H1 (cell line): ENCODE data around the gene ROM1. TPM values are rescaled to one million over a fixed set of nuclear protein-coding genes. Genes with fewer than 3 reads are reported as not detected.

ENCODE experiments used
- CTCF ChIA-PET: fragments of 300-600 bp; sonication (Branson Sonifier 250); formaldehyde crosslinking; loops from one replicate; lab custom pipeline; 2021; ENCODE audit not compliant: partially characterized antibody; lab: Charles Lee
- POLR2A ChIA-PET: fragments of 300-600 bp; sonication (Branson Sonifier 250); formaldehyde crosslinking; loops from one replicate; lab custom pipeline; 2021; ENCODE audit warnings: inconsistent platforms; ENCODE audit not compliant: partially characterized antibody; lab: Charles Lee
- DNase-seq, 2 experiments: peaks; one replicate each; pipeline versions ENCODE4 v3.0.0 to v3.0.0-alpha.2; 2010 to 2022; ENCODE audit warnings: low spot score in 2 of 2, low read depth in 1 of 2, mixed read lengths in 1 of 2
- FAIRE-seq: peaks from 2 replicates; lab custom pipeline; 2011; peaks lifted over from hg19 to GRCh38; lab: Jason Lieb, UNC
- H2AFZ ChIP-seq: 2 replicates; pipeline ENCODE4 v1.8.1; 2012; ENCODE audit warnings: low read length, inconsistent platforms
- H2AK5ac ChIP-seq: 2 replicates; pipeline ENCODE4 v1.6.1; 2013; ENCODE audit warnings: low read depth, low read length
- H2BK120ac ChIP-seq: replicated peaks from 2 replicates; pipeline ENCODE3; 2013; ENCODE audit warnings: low read depth, low read length, inconsistent platforms
- H2BK12ac ChIP-seq: 2 replicates; pipeline ENCODE4 v1.6.1; 2013; ENCODE audit warnings: low read depth, low read length
- H2BK15ac ChIP-seq: 2 replicates; pipeline ENCODE4 v1.6.1; 2013; ENCODE audit warnings: low read length
- H2BK20ac ChIP-seq: 2 replicates; pipeline ENCODE4 v1.6.1; 2013; ENCODE audit warnings: low read length
- H2BK5ac ChIP-seq: 2 replicates; pipeline ENCODE4 v1.6.1; 2013; ENCODE audit warnings: low read depth, low read length
- H3K14ac ChIP-seq: 2 replicates; pipeline ENCODE4 v1.6.1; 2013; ENCODE audit warnings: inconsistent platforms; ENCODE audit not compliant: insufficient read length
- H3K18ac ChIP-seq: 2 replicates; pipeline ENCODE4 v1.6.1; 2013; ENCODE audit warnings: low read length; ENCODE audit errors: extremely low read depth
- H3K23ac ChIP-seq: 2 replicates; pipeline ENCODE4 v1.6.1; 2013; ENCODE audit warnings: inconsistent platforms; ENCODE audit not compliant: insufficient read length
- H3K23me2 ChIP-seq: 2 replicates; pipeline ENCODE4 v1.6.1; 2013; ENCODE audit warnings: low read depth, low read length
- H3K27ac ChIP-seq: 2 replicates; pipeline ENCODE4 v1.6.1; 2011; ENCODE audit warnings: low read depth, low read length, inconsistent platforms
- H3K27me3 ChIP-seq, 4 experiments: replicated peaks in 1 of 4; 1 replicate in 1 of 4; 2 replicates in 3 of 4; pipeline versions ENCODE4 v1.6.1 to v1.8.1; 2011 to 2013; ENCODE audit warnings: low read length in 3 of 4, mild to moderate bottlenecking in 3 of 4, inconsistent platforms in 2 of 4, mixed read lengths in 2 of 4, moderate library complexity in 1 of 4; ENCODE audit not compliant: control insufficient read depth in 3 of 4, insufficient read depth in 3 of 4; ENCODE audit errors: extremely low read depth in 1 of 4
- H3K36me3 ChIP-seq, 4 experiments: 2 replicates each; pipeline versions ENCODE4 v1.6.1 to v1.8.1; 2011 to 2013; ENCODE audit warnings: mild to moderate bottlenecking in 4 of 4, low read length in 3 of 4, moderate library complexity in 2 of 4, control low read depth in 1 of 4, inconsistent platforms in 1 of 4; ENCODE audit not compliant: insufficient read depth in 4 of 4, control insufficient read depth in 2 of 4
- H3K4ac ChIP-seq: replicated peaks from 2 replicates; pipeline ENCODE3; 2013; ENCODE audit warnings: low read length, low read depth, mixed read lengths, inconsistent platforms; ENCODE audit not compliant: insufficient read length
- H3K4me1 ChIP-seq, 4 experiments: replicated peaks in 1 of 4; 1 replicate in 1 of 4; 2 replicates in 3 of 4; pipeline versions ENCODE4 v1.6.1 to v1.8.1; 2011 to 2013; ENCODE audit warnings: low read length in 3 of 4, inconsistent platforms in 2 of 4, mixed read lengths in 1 of 4; ENCODE audit not compliant: insufficient read depth in 4 of 4, control insufficient read depth in 3 of 4
- H3K4me2 ChIP-seq, 2 experiments: 2 replicates each; pipeline versions ENCODE4 v1.6.1 to v1.8.1; 2011 to 2013; ENCODE audit warnings: low read depth in 2 of 2, low read length in 2 of 2, control low read depth in 1 of 2, inconsistent platforms in 1 of 2, mild to moderate bottlenecking in 1 of 2; ENCODE audit not compliant: insufficient read depth in 1 of 2
- H3K4me3 ChIP-seq, 4 experiments: fragments of 200-600, 300-600 bp in 1 of 4; sonication (generic), shearing (Covaris generic), sonication (Bioruptor Twin) in 1 of 4; 2 replicates each; pipeline versions ENCODE4 v1.5.1 to v1.8.1; 2011 to 2016; ENCODE audit warnings: low read length in 4 of 4, low read depth in 3 of 4, control low read depth in 2 of 4, inconsistent platforms in 2 of 4, mild to moderate bottlenecking in 2 of 4, mixed read lengths in 1 of 4, moderate library complexity in 1 of 4; ENCODE audit not compliant: insufficient read depth in 2 of 4; ENCODE audit errors: extremely low read depth in 1 of 4
- H3K56ac ChIP-seq: replicated peaks from 2 replicates; pipeline ENCODE3; 2013; ENCODE audit warnings: low read depth, mild to moderate bottlenecking, mixed read lengths, low read length, inconsistent platforms; ENCODE audit not compliant: insufficient read length
- H3K79me1 ChIP-seq: 2 replicates; pipeline ENCODE4 v1.6.1; 2013; ENCODE audit warnings: low read depth, low read length, control low read depth
- H3K79me2 ChIP-seq, 2 experiments: 2 replicates each; pipeline versions ENCODE4 v1.6.1 to v1.8.1; 2012 to 2013; ENCODE audit warnings: low read length in 2 of 2, mild to moderate bottlenecking in 2 of 2, inconsistent platforms in 1 of 2; ENCODE audit not compliant: insufficient read depth in 2 of 2, control insufficient read depth in 1 of 2
- H3K9ac ChIP-seq, 4 experiments: replicated peaks in 1 of 4; 1 replicate in 1 of 4; 2 replicates in 3 of 4; pipeline versions ENCODE4 v1.6.1 to v1.8.1; 2011 to 2013; ENCODE audit warnings: low read depth in 3 of 4, low read length in 3 of 4, control low read depth in 2 of 4, mild to moderate bottlenecking in 2 of 4, moderate library complexity in 2 of 4, inconsistent platforms in 1 of 4; ENCODE audit errors: extremely low read depth in 1 of 4
- H3K9me3 ChIP-seq, 2 experiments: 2 replicates each; pipeline versions ENCODE4 v1.6.1 to v1.8.1; 2012 to 2013; ENCODE audit warnings: mild to moderate bottlenecking in 2 of 2, moderate library complexity in 2 of 2, control low read depth in 1 of 2, inconsistent platforms in 1 of 2, low read depth in 1 of 2, low read length in 1 of 2, mixed read lengths in 1 of 2; ENCODE audit not compliant: insufficient read depth in 2 of 2
- H4K20me1 ChIP-seq, 2 experiments: replicated peaks in 1 of 2; 2 replicates each; pipeline versions ENCODE3 to v1.8.1; 2011 to 2013; ENCODE audit warnings: inconsistent platforms in 2 of 2, low read length in 2 of 2, mild to moderate bottlenecking in 1 of 2; ENCODE audit not compliant: insufficient read depth in 2 of 2, control insufficient read depth in 1 of 2
- H4K5ac ChIP-seq: 2 replicates; pipeline ENCODE4 v1.6.1; 2013; ENCODE audit warnings: low read length, low read depth, mixed read lengths, inconsistent platforms; ENCODE audit not compliant: insufficient read length
- H4K8ac ChIP-seq: 2 replicates; pipeline ENCODE4 v1.8.0; 2013; ENCODE audit warnings: mild to moderate bottlenecking, moderate library complexity, low read length, inconsistent platforms; ENCODE audit not compliant: insufficient read depth; ENCODE audit errors: extremely low read depth
- H4K91ac ChIP-seq: replicated peaks from 2 replicates; pipeline ENCODE3; 2013; ENCODE audit warnings: low read length, mixed read lengths, inconsistent platforms; ENCODE audit not compliant: insufficient read length
- FOSL1 ChIP-seq: IDR thresholded peaks from 2 replicates; pipeline ENCODE4 v1.6.1; 2011; ENCODE audit warnings: mild to moderate bottlenecking, low read depth, low read length, moderate library complexity; ENCODE audit not compliant: insufficient read depth
- PHF8 ChIP-seq: fragments of 200-600 bp; sonication (generic); conservative IDR thresholded peaks from 2 replicates; pipeline ENCODE4 v1.7.1; 2012; ENCODE audit warnings: low read depth, mild to moderate bottlenecking, inconsistent platforms, low read length, moderate library complexity
- WGBS, 2 experiments: shearing (Covaris generic) in 1 of 2; methylation state at CpG; one replicate each; pipeline versions ENCODE4 v1.1.6 to v1.1.7; 2013 to 2015; ENCODE audit warnings: low lambda C conversion rate in 2 of 2, mixed read lengths in 2 of 2, inconsistent platforms in 1 of 2, low coverage in 1 of 2, missing lambda C conversion rate in 1 of 2; ENCODE audit not compliant: insufficient replicate concordance in 2 of 2, insufficient coverage in 1 of 2, insufficient read length in 1 of 2; ENCODE audit errors: extremely low coverage in 1 of 2, missing lambda C conversion rate in 1 of 2; 5-methylcytosine and 5-hydroxymethylcytosine counted together
- polyA plus RNA-seq, 7 experiments: library from polyadenylated mRNA; depleted of rRNA in 3 of 7; stranded (reverse) in 5 of 7; unstranded in 2 of 7; fragments of >200 nt in 5 of 7; fragments of 200-250 nt in 2 of 7; gene quantifications; 1 replicate in 5 of 7; 2 replicates in 1 of 7; 4 replicates in 1 of 7; pipeline versions ENCODE4 v1.2.1 to v1.2.3, GENCODE V29; 2011 to 2013; ENCODE audit warnings: missing spikeins in 2 of 7, mixed read lengths in 2 of 7
- total RNA-seq: library from RNA; stranded (reverse); fragmentation: NEBNext Ultra II Directional; extraction: Animal tissue kit (Norgen Biotek cat#: 25700); gene quantifications from 2 replicates; pipeline ENCODE4 v1.2.1, GENCODE V29; 2021

Gene ROM1
- total and polyA plus RNA-seq, 2 of the 8 experiments (the other 6 are each of a cell fraction or from before 2014, with no cell fraction given) = 0.86 to 2.2 TPM

DNA sequence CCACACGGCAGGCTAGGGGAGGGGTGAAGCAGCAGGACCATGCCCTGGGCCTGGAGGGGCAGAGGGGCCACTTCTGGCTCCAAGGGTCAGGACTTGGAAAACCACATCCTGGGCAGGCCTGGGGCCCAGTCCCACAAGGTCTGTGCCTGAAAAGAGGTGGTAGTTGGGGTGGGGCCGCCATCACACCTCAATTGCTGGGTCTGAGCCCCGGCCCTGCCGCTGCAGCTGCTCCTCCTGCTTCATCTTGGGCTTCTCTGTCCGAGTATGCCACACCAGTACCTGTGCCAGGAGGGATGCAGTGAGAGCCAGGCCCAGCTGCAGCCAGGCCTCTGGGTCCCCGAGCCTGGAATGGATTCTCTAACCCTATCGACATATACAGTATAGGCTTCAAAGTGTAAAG is 2.5 kb downstream of the ROM1 start:
- Histone ChIP-seq H3K23me2 (peaks cover 8% of the 10 kb centered on the region; the same call in 1 of the 2 replicates), H3K23ac (no peak overlapping the region), H3K4me2 (no peak overlapping the region), H3K18ac (no peak overlapping the region), H3K79me2 (no peaks in the 10 kb centered on the region), H3K9ac (no peak overlapping the region), H3K27ac (no peak overlapping the region), H4K5ac (no peak overlapping the region), H4K91ac (no peak overlapping the region), H2BK20ac (no peak overlapping the region), H4K8ac (no peak overlapping the region), H3K4me1 (peaks cover 0 to 20% (median 12%) of the 10 kb centered on the region in 4 experiments; a peak in 6 of 7 replicates), H3K9me3 (no peaks in the 10 kb centered on the region), H3K36me3 (no peaks in the 10 kb centered on the region; a peak in 1 of 8 replicates), H2BK120ac (no peak overlapping the region), H2AFZ (no peak overlapping the region), H2AK5ac (no peak overlapping the region), H3K79me1 (no peaks in the 10 kb centered on the region), H2BK15ac (no peak overlapping the region), H3K4me3 (no peak overlapping the region), H3K4ac (no peak overlapping the region), H4K20me1 (no peaks in the 10 kb centered on the region), H2BK12ac (no peak overlapping the region), H3K27me3 (peaks cover 0 to 3% (median 2%) of the 10 kb centered on the region in 4 experiments; a peak in 1 of 7 replicates), H3K14ac (no peak overlapping the region), H3K56ac (no peak overlapping the region), H2BK5ac (no peak overlapping the region)
- TF ChIP-seq PHF8 (no peak), FOSL1 (no peak)
- FAIRE-seq (no peak), DNase-seq (no peak)
- ChIA-PET POLR2A (interaction anchor here (0.9 to 15.8 kb wide), 5 partner anchors 9 to 50 kb away, joined by 3 to 235 read pairs (median 4); partner anchors contain the start of genes C11orf98, CSKMT, MTA2 and TUT1), CTCF (no interaction called here)
- WGBS, 2 experiments = 97% methylated on average over 7 of the region's 7 CpGs; no CpG with 5 or more reads in 1 of the 2 experiments
